Measurements from ENCODE around the gene KLK4.

KLK4 gene

DNA sequence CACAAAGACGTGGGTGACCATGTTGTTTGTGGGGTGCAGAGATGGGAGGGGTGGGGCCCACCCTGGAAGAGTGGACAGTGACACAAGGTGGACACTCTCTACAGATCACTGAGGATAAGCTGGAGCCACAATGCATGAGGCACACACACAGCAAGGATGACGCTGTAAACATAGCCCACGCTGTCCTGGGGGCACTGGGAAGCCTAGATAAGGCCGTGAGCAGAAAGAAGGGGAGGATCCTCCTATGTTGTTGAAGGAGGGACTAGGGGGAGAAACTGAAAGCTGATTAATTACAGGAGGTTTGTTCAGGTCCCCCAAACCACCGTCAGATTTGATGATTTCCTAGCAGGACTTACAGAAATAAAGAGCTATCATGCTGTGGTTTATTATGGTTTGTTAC lies 32.3 kb downstream of the KLK4 start:
- no peak for DNase-seq

DNA sequence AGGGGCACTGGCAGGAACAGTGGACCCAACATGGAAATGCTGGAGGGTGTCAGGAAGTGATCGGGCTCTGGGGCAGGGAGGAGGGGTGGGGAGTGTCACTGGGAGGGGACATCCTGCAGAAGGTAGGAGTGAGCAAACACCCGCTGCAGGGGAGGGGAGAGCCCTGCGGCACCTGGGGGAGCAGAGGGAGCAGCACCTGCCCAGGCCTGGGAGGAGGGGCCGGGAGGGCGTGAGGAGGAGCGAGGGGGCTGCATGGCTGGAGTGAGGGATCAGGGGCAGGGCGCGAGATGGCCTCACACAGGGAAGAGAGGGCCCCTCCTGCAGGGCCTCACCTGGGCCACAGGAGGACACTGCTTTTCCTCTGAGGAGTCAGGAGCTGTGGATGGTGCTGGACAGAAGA lies 33.9 kb downstream of the KLK4 start:
- no peak for DNase-seq

DNA sequence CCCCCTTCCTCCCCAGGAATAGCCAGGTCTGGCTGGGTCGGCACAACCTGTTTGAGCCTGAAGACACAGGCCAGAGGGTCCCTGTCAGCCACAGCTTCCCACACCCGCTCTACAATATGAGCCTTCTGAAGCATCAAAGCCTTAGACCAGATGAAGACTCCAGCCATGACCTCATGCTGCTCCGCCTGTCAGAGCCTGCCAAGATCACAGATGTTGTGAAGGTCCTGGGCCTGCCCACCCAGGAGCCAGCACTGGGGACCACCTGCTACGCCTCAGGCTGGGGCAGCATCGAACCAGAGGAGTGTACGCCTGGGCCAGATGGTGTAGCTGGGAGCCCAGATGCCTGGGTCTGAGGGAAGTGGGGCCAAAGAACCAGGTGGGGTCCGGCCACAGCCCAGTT lies 34.7 kb downstream of the KLK4 start:
- no peak for DNase-seq

DNA sequence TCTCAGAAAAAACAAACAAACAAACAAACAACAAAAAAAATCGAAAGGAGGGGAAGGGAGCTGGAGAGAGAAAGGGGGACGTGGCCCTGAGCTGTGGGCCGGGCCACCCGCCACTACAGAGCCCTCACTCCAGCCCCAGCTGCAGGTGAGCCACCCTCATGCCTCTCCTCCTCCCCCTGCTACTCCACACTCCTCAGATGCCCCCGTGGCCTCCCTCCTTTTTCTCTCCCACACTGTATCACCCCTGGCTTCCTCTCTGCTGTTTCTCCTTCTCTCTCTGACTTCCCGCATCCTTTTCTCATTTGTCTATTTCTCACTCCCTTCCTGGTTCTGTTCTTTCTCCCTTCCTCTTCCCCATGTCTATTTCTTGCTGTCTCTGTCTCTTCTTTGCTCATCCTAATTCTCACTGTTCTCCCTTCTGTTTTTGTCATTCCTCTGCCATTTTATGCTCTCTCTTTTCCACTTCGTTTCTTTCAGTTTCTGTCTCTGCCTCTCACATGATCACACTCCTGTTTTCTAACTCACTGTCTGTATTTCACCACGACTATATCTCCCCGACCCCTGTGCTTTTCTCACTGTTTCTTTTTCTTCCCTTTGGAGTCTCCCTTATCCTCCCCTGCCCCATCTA lies 35.3 kb downstream of the KLK4 start:
- no peak for DNase-seq

DNA sequence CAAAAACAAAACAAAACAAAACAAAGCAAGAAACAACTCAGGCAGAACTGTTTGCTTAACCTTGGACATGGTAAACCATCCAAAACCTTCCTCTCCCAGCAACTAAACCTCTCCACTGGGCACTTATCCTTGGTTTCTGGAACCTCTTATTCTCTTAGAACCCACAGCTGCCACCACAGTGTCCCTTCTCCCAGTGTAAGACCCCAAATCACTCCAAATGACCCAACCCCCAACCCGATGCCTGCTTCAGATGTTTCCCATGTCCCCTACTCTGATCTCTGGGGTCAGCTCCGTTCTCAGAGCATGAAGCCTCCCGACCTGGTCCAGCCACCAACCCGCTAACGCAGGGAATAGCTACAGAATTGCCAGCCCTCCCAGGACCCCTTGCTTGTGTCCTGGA lies 37.0 kb downstream of the KLK4 start:
- DNase-seq, result no peak

DNA sequence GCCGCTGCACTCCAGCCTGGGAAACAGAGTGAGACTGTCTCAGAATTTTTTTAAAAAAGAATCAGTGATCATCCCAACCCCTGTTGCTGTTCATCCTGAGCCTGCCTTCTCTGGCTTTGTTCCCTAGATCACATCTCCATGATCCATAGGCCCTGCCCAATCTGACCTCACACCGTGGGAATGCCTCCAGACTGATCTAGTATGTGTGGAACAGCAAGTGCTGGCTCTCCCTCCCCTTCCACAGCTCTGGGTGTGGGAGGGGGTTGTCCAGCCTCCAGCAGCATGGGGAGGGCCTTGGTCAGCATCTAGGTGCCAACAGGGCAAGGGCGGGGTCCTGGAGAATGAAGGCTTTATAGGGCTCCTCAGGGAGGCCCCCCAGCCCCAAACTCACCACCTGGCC lies 38.1 kb downstream of the KLK4 start, which contains the start of gene KLK2:
TSS of gene KLK2 (plus strand) at position 384 of the 400 bp plus-strand sequence. CDS start 35 bp downstream, outside the sequence.
- DNase-seq, result no peak

DNA sequence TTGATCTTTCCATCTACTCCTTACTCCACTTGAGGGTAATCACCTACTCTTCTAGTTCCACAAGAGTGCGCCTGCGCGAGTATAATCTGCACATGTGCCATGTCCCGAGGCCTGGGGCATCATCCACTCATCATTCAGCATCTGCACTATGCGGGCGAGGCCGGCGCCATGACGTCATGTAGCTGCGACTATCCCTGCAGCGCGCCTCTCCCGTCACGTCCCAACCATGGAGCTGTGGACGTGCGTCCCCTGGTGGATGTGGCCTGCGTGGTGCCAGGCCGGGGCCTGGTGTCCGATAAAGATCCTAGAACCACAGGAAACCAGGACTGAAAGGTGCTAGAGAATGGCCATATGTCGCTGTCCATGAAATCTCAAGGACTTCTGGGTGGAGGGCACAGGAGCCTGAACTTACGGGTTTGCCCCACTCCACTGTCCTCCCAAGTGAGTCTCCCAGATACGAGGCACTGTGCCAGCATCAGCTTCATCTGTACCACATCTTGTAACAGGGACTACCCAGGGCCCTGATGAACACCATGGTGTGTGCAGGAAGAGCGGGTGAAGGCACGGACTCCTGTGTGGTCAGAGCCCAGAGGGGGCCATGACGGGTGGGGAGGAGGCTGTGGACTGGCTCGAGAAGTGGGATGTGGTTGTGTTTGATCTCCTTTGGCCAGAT lies 40.6 kb downstream of the KLK4 start:
- no peak for DNase-seq

DNA sequence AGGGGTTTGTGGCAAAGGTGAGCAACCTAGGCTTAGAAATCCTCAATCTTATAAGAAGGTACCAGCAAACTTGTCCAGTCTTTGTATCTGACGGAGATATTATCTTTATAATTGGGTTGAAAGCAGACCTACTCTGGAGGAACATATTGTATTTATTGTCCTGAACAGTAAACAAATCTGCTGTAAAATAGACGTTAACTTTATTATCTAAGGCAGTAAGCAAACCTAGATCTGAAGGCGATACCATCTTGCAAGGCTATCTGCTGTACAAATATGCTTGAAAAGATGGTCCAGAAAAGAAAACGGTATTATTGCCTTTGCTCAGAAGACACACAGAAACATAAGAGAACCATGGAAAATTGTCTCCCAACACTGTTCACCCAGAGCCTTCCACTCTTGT lies 41.7 kb downstream of the KLK4 start:
- no peak for DNase-seq

DNA sequence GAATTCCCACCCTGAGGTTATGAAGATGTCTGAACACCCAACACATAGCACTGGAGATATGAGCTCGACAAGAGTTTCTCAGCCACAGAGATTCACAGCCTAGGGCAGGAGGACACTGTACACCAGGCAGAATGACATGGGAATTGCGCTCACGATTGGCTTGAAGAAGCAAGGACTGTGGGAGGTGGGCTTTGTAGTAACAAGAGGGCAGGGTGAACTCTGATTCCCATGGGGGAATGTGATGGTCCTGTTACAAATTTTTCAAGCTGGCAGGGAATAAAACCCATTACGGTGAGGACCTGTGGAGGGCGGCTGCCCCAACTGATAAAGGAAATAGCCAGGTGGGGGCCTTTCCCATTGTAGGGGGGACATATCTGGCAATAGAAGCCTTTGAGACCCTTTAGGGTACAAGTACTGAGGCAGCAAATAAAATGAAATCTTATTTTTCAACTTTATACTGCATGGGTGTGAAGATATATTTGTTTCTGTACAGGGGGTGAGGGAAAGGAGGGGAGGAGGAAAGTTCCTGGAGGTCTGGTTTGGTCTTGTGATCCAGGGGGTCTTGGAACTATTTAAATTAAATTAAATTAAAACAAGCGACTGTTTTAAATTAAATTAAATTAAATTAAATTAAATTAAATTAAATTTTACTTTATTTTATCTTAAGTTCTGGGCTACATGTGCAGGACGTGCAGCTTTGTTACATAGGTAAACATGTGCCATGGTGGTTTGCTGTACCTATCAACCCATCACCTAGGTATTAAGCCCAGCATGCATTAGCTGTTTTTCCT lies 49.5 kb downstream of the KLK4 start:
- no peak for DNase-seq

DNA sequence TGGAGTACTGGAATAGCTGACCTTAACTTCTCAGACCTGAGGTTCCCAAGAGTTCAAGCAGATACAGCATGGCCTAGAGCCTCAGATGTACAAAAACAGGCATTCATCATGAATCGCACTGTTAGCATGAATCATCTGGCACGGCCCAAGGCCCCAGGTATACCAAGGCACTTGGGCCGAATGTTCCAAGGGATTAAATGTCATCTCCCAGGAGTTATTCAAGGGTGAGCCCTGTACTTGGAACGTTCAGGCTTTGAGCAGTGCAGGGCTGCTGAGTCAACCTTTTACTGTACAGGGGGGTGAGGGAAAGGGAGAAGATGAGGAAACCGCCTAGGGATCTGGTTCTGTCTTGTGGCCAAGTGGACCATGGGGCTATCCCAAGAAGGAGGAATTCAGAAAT lies 50.2 kb downstream of the KLK4 start:
- no peak for DNase-seq

DNA sequence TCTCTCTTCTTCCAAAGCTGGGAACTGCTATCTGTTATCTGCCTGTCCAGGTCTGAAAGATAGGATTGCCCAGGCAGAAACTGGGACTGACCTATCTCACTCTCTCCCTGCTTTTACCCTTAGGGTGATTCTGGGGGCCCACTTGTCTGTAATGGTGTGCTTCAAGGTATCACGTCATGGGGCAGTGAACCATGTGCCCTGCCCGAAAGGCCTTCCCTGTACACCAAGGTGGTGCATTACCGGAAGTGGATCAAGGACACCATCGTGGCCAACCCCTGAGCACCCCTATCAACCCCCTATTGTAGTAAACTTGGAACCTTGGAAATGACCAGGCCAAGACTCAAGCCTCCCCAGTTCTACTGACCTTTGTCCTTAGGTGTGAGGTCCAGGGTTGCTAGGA lies 51.3 kb downstream of the KLK4 start:
- DNase-seq, result no peak

DNA sequence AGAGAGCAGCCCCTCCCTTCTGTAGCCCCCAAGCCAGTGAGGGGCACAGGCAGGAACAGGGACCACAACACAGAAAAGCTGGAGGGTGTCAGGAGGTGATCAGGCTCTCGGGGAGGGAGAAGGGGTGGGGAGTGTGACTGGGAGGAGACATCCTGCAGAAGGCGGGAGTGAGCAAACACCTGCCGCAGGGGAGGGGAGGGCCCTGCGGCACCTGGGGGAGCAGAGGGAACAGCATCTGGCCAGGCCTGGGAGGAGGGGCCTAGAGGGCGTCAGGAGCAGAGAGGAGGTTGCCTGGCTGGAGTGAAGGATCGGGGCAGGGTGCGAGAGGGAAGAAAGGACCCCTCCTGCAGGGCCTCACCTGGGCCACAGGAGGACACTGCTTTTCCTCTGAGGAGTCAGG lies 52.3 kb downstream of the KLK4 start:
- peak; percentile 21 for DNase-seq

DNA sequence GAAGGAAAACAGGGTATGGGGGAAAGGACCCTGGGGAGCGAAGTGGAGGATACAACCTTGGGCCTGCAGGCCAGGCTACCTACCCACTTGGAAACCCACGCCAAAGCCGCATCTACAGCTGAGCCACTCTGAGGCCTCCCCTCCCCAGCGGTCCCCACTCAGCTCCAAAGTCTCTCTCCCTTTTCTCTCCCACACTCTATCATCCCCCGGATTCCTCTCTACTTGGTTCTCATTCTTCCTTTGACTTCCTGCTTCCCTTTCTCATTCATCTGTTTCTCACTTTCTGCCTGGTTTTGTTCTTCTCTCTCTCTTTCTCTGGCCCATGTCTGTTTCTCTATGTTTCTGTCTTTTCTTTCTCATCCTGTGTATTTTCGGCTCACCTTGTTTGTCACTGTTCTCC lies 53.8 kb downstream of the KLK4 start:
- no peak for DNase-seq

Measured in NCI-H510A (cell line).